GM11168 (cell line): Measurements from ENCODE around the gene TIPARP.

Experiments used
- in situ Hi-C: fragments of 300-500 bp; cut with MboI; formaldehyde crosslinking; loops from one replicate; pipeline ENCODE4 v1.12.0; 2022; ENCODE audit warnings: low sequenced_read_pairs; ENCODE audit not compliant: unreplicated experiment

TIPARP gene

DNA sequence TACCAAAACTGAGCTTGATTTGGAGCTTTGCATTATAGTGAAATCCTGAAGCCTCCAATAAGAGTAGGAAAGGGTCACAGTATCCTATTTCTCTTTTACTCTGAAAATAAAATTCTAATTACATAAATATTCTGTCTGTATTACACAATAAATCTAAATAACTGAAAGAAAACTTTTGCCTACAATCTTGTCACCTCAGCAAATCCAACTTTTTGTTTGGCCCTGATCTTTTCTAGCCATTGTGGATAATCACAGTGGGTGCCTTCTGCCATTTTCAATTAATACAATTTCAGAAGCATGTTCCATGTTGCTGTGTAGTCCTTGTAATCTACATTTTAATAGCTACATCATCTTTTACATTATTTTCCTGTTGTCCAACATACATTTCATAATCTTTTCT is 29.4 kb upstream of the TIPARP start:
- in situ Hi-C loops: no loop called here

DNA sequence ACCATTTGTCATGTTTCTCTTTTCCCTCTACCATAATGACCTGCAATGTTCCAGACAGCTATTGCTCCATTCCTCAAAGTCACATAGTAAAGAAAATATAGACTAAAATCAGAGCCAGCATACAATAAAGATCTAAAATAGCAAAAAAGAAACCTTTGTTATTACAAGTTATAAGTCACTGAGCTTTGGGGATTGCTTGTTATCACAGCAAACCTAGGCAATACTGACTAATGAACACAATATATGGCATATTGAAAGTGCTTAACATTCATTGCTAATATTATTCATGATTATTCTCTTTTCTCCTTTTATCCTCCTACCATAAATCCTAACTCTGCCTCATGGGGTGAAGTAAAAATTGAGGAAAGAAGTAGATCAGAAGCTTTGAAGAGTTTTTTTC is 27.4 kb upstream of the TIPARP start:
- in situ Hi-C loops: no loop called here

DNA sequence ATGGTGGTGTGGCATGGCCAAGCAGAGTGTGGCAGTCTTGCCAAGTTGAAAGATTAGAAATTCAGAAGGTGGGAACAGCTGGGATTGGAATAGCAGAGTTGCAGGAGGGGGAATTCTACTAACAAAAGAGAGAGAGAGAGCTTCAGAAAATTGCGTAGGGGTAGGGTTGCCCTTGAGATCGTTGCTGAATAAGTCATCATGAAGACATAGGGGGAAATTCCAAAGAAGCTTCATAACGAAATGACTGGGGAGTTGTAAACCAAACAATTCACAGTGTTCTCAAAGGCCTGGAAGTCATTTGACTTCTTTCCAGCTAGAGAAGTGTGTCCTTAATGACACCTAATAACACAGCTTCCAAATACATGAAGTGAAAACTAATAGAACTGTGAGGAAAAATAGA is 26.3 kb upstream of the TIPARP start:
- in situ Hi-C loops: no loop called here

DNA sequence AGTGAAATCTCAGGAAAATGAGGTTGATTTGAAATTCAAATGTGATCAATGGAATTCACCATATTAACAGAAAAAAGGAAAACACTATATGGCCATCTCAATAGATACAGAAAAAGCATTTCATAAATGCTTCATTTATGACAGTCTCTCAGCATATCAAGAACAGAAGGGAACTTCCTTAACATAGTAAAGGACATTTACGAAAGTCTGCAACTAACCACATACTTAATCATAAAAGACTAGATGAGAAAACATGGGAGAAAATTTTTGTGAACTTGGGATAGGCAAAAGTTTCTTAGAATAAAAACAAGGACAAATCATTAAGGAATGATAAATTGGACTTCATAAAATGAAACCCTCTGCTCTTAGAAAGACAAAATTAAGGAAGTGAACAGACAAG is 24.7 kb upstream of the TIPARP start:
- in situ Hi-C loops: loop anchor here (25.0 kb wide), 1 partner anchor 487 kb away; no protein-coding TSS in a partner anchor

- in situ Hi-C loops: loop anchor here (25.0 kb wide), 1 partner anchor 490 kb away; no protein-coding TSS in a partner anchor
Measured at GRCh38 chr3:156652661-156653060, 21.7 kb upstream of the TIPARP start.

DNA sequence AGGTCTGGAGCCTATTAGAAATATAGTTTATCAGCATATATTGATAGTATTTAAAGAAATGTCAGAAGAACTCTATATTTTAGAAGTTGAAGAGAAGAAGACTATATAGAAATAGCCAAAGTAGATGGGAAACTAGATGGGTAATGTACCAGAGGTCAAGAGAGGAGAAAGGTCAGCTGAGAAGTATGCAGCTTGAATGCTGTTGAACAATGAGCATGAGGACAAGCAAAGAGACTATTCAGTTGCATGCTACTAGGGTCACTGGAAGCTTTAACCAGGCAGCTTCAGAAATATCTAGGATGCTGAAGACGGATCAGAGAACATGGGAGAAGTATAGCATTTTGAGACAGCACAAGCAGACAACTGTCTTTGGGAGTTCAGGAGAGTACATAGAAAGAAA is 19.6 kb upstream of the TIPARP start:
- in situ Hi-C loops: loop anchor here (25.0 kb wide), 1 partner anchor 493 kb away; no protein-coding TSS in a partner anchor

GRCh38 chr3:156655819-156656550 is 18.4 kb upstream of the TIPARP start:
- in situ Hi-C loops: loop anchor here (25.0 kb wide), 1 partner anchor 494 kb away; no protein-coding TSS in a partner anchor

- in situ Hi-C loops: loop anchor here (25.0 kb wide), 1 partner anchor 495 kb away; no protein-coding TSS in a partner anchor
Measured at GRCh38 chr3:156657440-156657839, 16.9 kb upstream of the TIPARP start.

DNA sequence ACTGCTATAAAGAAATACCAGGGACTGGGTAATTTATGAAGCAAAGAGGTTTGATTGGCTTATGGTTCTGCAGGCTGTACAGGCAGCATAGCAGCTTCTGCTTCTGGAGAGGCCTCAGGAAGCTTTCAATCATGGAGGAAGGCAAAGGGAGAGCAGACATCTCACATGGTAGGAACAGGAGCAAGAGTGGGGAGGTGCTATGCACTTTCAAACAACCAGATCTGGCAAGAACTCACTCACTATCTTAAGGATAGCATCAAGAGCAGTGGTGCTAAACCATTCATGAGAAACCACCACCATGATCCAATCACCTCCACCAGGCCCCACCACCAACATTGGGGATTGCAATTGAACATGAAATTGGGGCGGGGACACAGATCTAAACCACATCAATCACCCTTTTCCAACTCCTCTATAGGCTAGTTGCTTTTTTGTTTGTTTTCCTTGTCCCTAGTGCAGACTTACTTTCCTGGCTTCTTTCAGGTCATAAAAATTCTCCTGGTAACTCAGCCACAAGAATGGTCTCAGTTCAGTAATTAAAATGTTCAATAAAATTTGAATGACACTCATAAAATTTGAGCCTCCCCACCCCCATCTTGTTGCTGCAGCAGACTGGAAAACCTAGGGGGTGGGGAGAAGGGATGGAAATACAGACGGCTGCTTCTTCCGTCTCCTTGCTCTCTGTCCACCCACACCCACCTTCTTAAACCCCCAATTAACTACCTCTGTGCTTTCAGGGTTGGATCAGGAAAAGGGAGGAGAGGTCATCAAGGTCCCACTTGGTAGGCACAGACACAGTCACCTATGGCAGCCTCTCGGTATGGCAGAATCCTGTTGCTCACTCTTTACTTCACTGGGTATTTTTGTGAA is 16.3 kb upstream of the TIPARP start:
- in situ Hi-C loops: loop anchor here (25.0 kb wide), 1 partner anchor 496 kb away; no protein-coding TSS in a partner anchor

DNA sequence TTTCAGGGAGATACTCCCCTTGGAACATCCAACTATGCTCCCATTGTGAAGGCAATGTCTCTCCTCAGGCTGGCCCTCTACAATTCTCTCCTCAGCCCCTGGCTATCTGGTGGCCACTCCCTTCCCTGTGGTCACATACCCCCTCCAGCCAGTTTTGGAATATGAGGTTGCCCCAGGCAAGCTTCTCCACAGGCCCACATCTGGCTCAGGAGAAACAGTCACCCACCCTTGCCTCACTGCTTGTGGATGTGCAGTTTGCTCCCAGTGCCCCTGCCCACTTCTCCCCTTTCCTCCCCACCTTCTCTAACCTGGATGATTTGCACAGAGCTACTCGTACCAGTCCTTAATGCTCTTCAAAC is 15.7 kb upstream of the TIPARP start:
- in situ Hi-C loops: loop anchor here (25.0 kb wide), 1 partner anchor 496 kb away; no protein-coding TSS in a partner anchor

DNA sequence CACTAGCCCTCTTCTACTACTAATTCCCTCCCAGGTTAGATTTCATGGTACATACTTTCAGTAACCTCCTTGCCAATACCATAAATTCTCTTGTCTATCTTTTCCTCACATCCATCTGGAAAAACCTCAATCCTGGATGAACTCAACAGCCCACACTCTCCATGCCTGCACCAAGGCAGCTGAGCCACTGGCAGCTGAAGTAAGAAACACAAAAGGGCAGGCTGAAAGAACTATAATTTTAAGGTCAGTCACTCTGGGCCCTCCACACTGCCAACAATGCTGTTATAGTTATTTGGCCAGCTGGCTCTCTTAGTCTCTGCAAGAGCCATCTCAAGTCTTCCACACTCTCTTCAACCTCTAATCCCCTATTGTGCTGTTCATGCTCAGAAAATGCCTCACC is 15.1 kb upstream of the TIPARP start:
- in situ Hi-C loops: loop anchor here (25.0 kb wide), 1 partner anchor 497 kb away; no protein-coding TSS in a partner anchor

- in situ Hi-C loops: loop anchor here (25.0 kb wide), 1 partner anchor 499 kb away; no protein-coding TSS in a partner anchor
Measured at GRCh38 chr3:156661155-156661554, 13.2 kb upstream of the TIPARP start.

DNA sequence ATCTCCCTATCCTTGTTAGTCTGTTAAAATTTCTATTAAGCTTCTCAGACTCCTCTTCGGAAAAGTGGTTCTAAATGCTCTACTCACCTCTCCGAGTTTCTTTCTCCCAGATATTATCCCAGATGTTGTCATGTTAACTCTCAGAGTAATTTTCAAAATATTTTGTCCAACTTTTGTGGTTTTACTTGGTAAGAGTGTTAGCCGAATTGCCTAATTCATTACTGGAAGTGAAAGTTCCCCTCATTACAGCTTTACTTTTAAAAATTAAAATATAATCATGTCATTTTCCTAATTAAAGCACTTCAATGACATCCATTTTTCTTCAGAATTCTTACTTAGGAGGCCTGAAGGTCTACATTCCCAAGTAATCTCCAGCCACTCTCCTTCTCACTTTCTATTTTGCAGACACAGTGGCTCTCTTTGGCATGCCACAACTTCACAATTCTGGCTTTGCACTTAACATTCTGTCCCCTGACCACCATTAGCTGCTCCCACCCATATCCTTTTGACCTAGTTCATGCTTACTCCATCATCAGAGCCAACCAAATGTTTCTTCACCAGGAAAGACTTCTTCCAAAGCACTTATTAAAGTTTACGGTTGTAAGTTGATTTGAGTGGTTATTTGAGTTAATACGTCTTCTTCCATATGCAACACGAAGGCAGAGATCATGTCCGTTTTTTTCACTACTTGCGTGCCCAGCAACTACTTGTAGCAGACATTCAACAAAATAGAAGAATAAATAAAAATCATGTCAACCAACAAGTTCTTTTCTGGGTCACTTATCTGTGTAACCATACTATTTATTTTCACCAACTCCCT is 10.2 kb upstream of the TIPARP start:
- in situ Hi-C loops: loop anchor here (25.0 kb wide), 1 partner anchor 502 kb away; no protein-coding TSS in a partner anchor

GRCh38 chr3:156664831-156665178 is 9.6 kb upstream of the TIPARP start:
- in situ Hi-C loops: loop anchor here (5.0 to 25.0 kb wide), 2 partner anchors 113 to 503 kb away; no protein-coding TSS in a partner anchor

- in situ Hi-C loops: loop anchor here (5.0 to 25.0 kb wide), 2 partner anchors 113 to 503 kb away; no protein-coding TSS in a partner anchor
Measured at GRCh38 chr3:156665291-156665690, 9.1 kb upstream of the TIPARP start.

DNA sequence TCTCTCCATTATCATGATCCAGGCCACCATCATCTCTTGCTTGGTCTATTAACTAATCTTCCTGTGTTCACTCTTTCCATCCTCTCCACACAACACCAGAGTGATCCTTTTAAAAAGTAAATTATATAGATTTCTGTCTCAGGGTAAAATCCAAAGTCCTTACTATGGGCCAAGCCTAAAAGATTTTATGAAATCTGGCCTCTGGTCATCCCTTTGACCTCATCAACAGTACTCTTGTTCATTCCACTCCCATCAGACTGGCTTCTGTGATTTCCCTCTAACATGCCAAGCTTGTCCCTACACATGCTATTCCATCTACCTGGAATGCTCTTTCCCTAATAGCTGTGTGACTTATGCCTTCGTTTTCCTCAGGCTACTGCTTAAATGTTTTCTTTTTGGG is 8.3 kb upstream of the TIPARP start:
- in situ Hi-C loops: loop anchor here (5.0 to 25.0 kb wide), 2 partner anchors 114 to 504 kb away; no protein-coding TSS in a partner anchor

- in situ Hi-C loops: loop anchor here (5.0 to 25.0 kb wide), 2 partner anchors 116 to 506 kb away; no protein-coding TSS in a partner anchor
Measured at GRCh38 chr3:156668073-156668763, 6.2 kb upstream of the TIPARP start.

GRCh38 chr3:156670077-156670476 is 4.3 kb upstream of the TIPARP start:
- in situ Hi-C loops: loop anchor here (25.0 kb wide), 1 partner anchor 508 kb away; no protein-coding TSS in a partner anchor

- in situ Hi-C loops: loop anchor here (25.0 kb wide), 1 partner anchor 508 kb away; no protein-coding TSS in a partner anchor
Measured at GRCh38 chr3:156670652-156671051, 3.7 kb upstream of the TIPARP start.
